HG03108 (cell line): Measurements from ENCODE around the gene FAAP100.
"Not testable (repeated sequence)": the region's sequence is repeated elsewhere in the genome, so short reads cannot be mapped to it uniquely, and the experiment has no call there.

ENCODE experiments used
- ATAC-seq: cut with Tn5 transposase; IDR thresholded peaks from one replicate; pipeline ENCODE4 v1.9.1; 2021; ENCODE audit warnings: moderate library complexity; ENCODE audit not compliant: unreplicated experiment

Gene FAAP100

GRCh38 chr17:81552244-81553017 is at the start of gene FAAP100:
Gene FAAP100, minus strand, starts transcription at chr17:81552353. Its CDS starts 23 bp downstream, at chr17:81552330.
- ATAC-seq: peak; percentile 32

- peak; percentile 44 for ATAC-seq
Observed at GRCh38 chr17:81601525-81602120, 49.5 kb upstream of the FAAP100 start.

GRCh38 chr17:81599719-81600486 is 47.8 kb upstream of the FAAP100 start:
- no peak for ATAC-seq

GRCh38 chr17:81593105-81593871 is 41.1 kb upstream of the FAAP100 start:
- no peak for ATAC-seq

GRCh38 chr17:81591971-81592370 is 39.8 kb upstream of the FAAP100 start:
- ATAC-seq: no peak

GRCh38 chr17:81590121-81590520 is 38.0 kb upstream of the FAAP100 start:
- no peak for ATAC-seq

- no peak for ATAC-seq
Observed at GRCh38 chr17:81589612-81590011, 37.5 kb upstream of the FAAP100 start.

- ATAC-seq: no peak
Observed at GRCh38 chr17:81586096-81586495, 33.9 kb upstream of the FAAP100 start.

- not testable (repeated sequence) for ATAC-seq
Observed at GRCh38 chr17:81584771-81585170, 32.6 kb upstream of the FAAP100 start.

GRCh38 chr17:81583589-81584342 is 31.6 kb upstream of the FAAP100 start:
- no peak for ATAC-seq

GRCh38 chr17:81582749-81583148 is 30.6 kb upstream of the FAAP100 start:
- no peak for ATAC-seq

- no peak for ATAC-seq
Observed at GRCh38 chr17:81582341-81582740, 30.2 kb upstream of the FAAP100 start.

GRCh38 chr17:81581758-81582157 is 29.6 kb upstream of the FAAP100 start:
- ATAC-seq: no peak

GRCh38 chr17:81580481-81580880 is 28.3 kb upstream of the FAAP100 start:
- ATAC-seq: no peak

GRCh38 chr17:81579821-81580321 is 27.7 kb upstream of the FAAP100 start:
- ATAC-seq: no peak

- ATAC-seq: no peak
Observed at GRCh38 chr17:81579298-81579697, 27.1 kb upstream of the FAAP100 start.

- ATAC-seq: no peak
Observed at GRCh38 chr17:81578561-81579225, 26.5 kb upstream of the FAAP100 start.

GRCh38 chr17:81578038-81578441 is 25.9 kb upstream of the FAAP100 start:
- no peak for ATAC-seq

- no peak for ATAC-seq
Observed at GRCh38 chr17:81577278-81578000, 25.3 kb upstream of the FAAP100 start.
